Omental fat pad (tissue), 4 donors: Measurements from ENCODE around the gene RMI1. TPM values are rescaled to one million over a fixed set of nuclear protein-coding genes. Genes with fewer than 3 reads are reported as not detected.
"Not testable (repeated sequence)": the region's sequence is repeated elsewhere in the genome, so short reads cannot be mapped to it uniquely, and the experiment has no call there.

Experiments
- ATAC-seq: fragments of 150-250 bp; one replicate; pipeline ENCODE4 v1.9.1; 2016; ENCODE audit warnings: mild to moderate bottlenecking, moderate library complexity; ENCODE audit not compliant: low FRiP score
- DNase-seq: peaks from one replicate; pipeline ENCODE4 v3.0.0-alpha.2; 2019; ENCODE audit warnings: low spot score
- CTCF ChIP-seq, 3 donors: fragments of 450-650 bp; IDR thresholded peaks; one replicate each; pipeline ENCODE4 v1.5.1; 2016 to 2017; ENCODE audit warnings: antibody characterized with exemption in 3 of 3, mild to moderate bottlenecking in 3 of 3, moderate library complexity in 2 of 3
- total RNA-seq, 4 donors: library from RNA; depleted of rRNA; stranded (reverse); fragments of >200 nt; gene quantifications; one replicate each; pipeline ENCODE4 v1.1.0, GENCODE V29; 2016

RMI1 gene
- total RNA-seq, 4 donors from 2014 or later: 2.0 to 8.0 (median 2.3) TPM

GRCh38 chr9:84001621-84002020 lies 21.0 kb downstream of the RMI1 start:
- DNase-seq (no peak), ATAC-seq (no peak)
- no peak for TF ChIP-seq CTCF (IDR thresholded peaks at IDR 0.05)

- no peak for TF ChIP-seq CTCF (IDR thresholded peaks at IDR 0.05)
- no peak for ATAC-seq
Measured at GRCh38 chr9:84002344-84002743, 21.7 kb downstream of the RMI1 start.

GRCh38 chr9:84003246-84003645 lies 22.6 kb downstream of the RMI1 start:
- ATAC-seq: no peak
- DNase-seq: no peak
- TF ChIP-seq CTCF (IDR thresholded peaks at IDR 0.05): no peak

More at GRCh38 chr9:84002344-84002743, 21.7 kb downstream of the RMI1 start:
- no peak for DNase-seq

GRCh38 chr9:84007662-84008061 lies 27.1 kb downstream of the RMI1 start:
- no peak for TF ChIP-seq CTCF (IDR thresholded peaks at IDR 0.05)
- DNase-seq: no peak

GRCh38 chr9:84024041-84024575 lies 43.5 kb downstream of the RMI1 start:
- DNase-seq: no peak
- no peak for ATAC-seq
- no peak for TF ChIP-seq CTCF (IDR thresholded peaks at IDR 0.05)

More at GRCh38 chr9:84007662-84008061, 27.1 kb downstream of the RMI1 start:
- ATAC-seq: no peak

- ATAC-seq (no peak), DNase-seq (no peak)
- TF ChIP-seq CTCF (IDR thresholded peaks at IDR 0.05): no peak
Measured at GRCh38 chr9:84027201-84027600, 46.6 kb downstream of the RMI1 start.

GRCh38 chr9:84031534-84031933 lies 50.9 kb downstream of the RMI1 start:
- no peak for ATAC-seq
- no peak for DNase-seq
- no peak for TF ChIP-seq CTCF (IDR thresholded peaks at IDR 0.05)

GRCh38 chr9:84041857-84042256 lies 61.3 kb downstream of the RMI1 start:
- DNase-seq, ATAC-seq: not testable (repeated sequence)
